Mesothelial cell of epicardium (in vitro differentiated cells): ENCODE measurements around the gene AKAP7. TPM values are rescaled to one million over a fixed set of nuclear protein-coding genes. Genes with fewer than 3 reads are reported as not detected.
"Not testable (repeated sequence)": the region's sequence is repeated elsewhere in the genome, so short reads cannot be mapped to it uniquely, and the experiment has no call there.

Experiments
- DNase-seq, 2 experiments: peaks; one replicate each; pipeline ENCODE4 v3.0.0; 2021; ENCODE audit warnings: low spot score in 2 of 2; ENCODE audit not compliant: unreplicated experiment in 2 of 2
- H3K27ac Mint-ChIP-seq: 2 replicates; pipeline ENCODE4 v1.8.0; 2021; ENCODE audit warnings: mixed read lengths
- H3K27me3 Mint-ChIP-seq: 2 replicates; pipeline ENCODE4 v1.8.0; 2021; ENCODE audit warnings: low read depth, mixed read lengths
- H3K36me3 Mint-ChIP-seq: 2 replicates; pipeline ENCODE4 v1.8.0; 2021; ENCODE audit warnings: mixed read lengths
- H3K4me1 Mint-ChIP-seq: 2 replicates; pipeline ENCODE4 v1.8.0; 2021; ENCODE audit warnings: mixed read lengths
- H3K4me3 Mint-ChIP-seq: 2 replicates; pipeline ENCODE4 v1.8.0; 2021; ENCODE audit warnings: mild to moderate bottlenecking, moderate library complexity, mixed read lengths
- H3K9me3 Mint-ChIP-seq: 2 replicates; pipeline ENCODE4 v1.8.0; 2021; ENCODE audit warnings: mixed read lengths
- CTCF ChIP-seq: fragments of 200-600 bp; sonication (generic); IDR thresholded peaks from one replicate; pipeline ENCODE4 v1.5.0; 2021; ENCODE audit warnings: antibody characterized with exemption; ENCODE audit not compliant: unreplicated experiment
- total RNA-seq: library from RNA; stranded (reverse); gene quantifications from 3 replicates; pipeline ENCODE4 v1.2.1, GENCODE V29; 2021

The AKAP7 gene
- total RNA-seq, 1 donor from 2014 or later = 10.0 TPM

GRCh38 chr6:131288214-131288613, 152.9 kb downstream of the AKAP7 start:
- H3K27ac Mint-ChIP-seq = no peak overlapping the region
- H3K9me3 Mint-ChIP-seq = no peaks in the 10 kb centered on the region
- H3K4me1 Mint-ChIP-seq = peaks cover 9% of the 10 kb centered on the region
- H3K36me3 Mint-ChIP-seq = no peaks in the 10 kb centered on the region
- no peaks in the 10 kb centered on the region for H3K27me3 Mint-ChIP-seq
- no peak for DNase-seq
- no peak for TF ChIP-seq CTCF
- no peak overlapping the region for H3K4me3 Mint-ChIP-seq

GRCh38 chr6:131290955-131291354, 155.7 kb downstream of the AKAP7 start:
- Mint-ChIP-seq H3K4me1 (peaks cover 11% of the 10 kb centered on the region), H3K27me3 (peaks cover 16% of the 10 kb centered on the region), H3K36me3 (no peaks in the 10 kb centered on the region), H3K4me3 (no peak overlapping the region), H3K27ac (no peak overlapping the region), H3K9me3 (no peaks in the 10 kb centered on the region)
- TF ChIP-seq CTCF = no peak
- DNase-seq = no peak

GRCh38 chr6:131292145-131292938, 157.1 kb downstream of the AKAP7 start:
- no peak for TF ChIP-seq CTCF
- Mint-ChIP-seq H3K4me1 (peaks cover 11% of the 10 kb centered on the region), H3K36me3 (no peaks in the 10 kb centered on the region), H3K4me3 (no peak overlapping the region), H3K27me3 (peaks cover 27% of the 10 kb centered on the region), H3K27ac (peak overlapping the region; percentile 9), H3K9me3 (no peaks in the 10 kb centered on the region)
- no peak for DNase-seq

- Mint-ChIP-seq H3K9me3 (no peaks in the 10 kb centered on the region), H3K4me1 (peaks cover 11% of the 10 kb centered on the region), H3K36me3 (no peaks in the 10 kb centered on the region), H3K27ac (no peak overlapping the region), H3K27me3 (peaks cover 27% of the 10 kb centered on the region), H3K4me3 (no peak overlapping the region)
- no peak for DNase-seq
- TF ChIP-seq CTCF = no peak
These were observed 158.2 kb downstream of the AKAP7 start for GRCh38 chr6:131293472-131293911.

- Mint-ChIP-seq H3K9me3 (no peaks in the 10 kb centered on the region), H3K4me3 (no peak overlapping the region), H3K27me3 (peaks cover 27% of the 10 kb centered on the region), H3K4me1 (peaks cover 11% of the 10 kb centered on the region), H3K27ac (no peak overlapping the region), H3K36me3 (no peaks in the 10 kb centered on the region)
- TF ChIP-seq CTCF = no peak
- DNase-seq = no peak
These were observed 159.8 kb downstream of the AKAP7 start for GRCh38 chr6:131295081-131295480.

- not testable (repeated sequence) for H3K4me1 Mint-ChIP-seq, H3K36me3 Mint-ChIP-seq, H3K27ac Mint-ChIP-seq, DNase-seq, H3K9me3 Mint-ChIP-seq, H3K4me3 Mint-ChIP-seq
- peaks cover 12% of the 10 kb centered on the region for H3K27me3 Mint-ChIP-seq
These were observed 165.6 kb downstream of the AKAP7 start for GRCh38 chr6:131300826-131301225.
